ENCODE measurements around the gene OGG1.

- TF ChIP-seq, protein P1, sequence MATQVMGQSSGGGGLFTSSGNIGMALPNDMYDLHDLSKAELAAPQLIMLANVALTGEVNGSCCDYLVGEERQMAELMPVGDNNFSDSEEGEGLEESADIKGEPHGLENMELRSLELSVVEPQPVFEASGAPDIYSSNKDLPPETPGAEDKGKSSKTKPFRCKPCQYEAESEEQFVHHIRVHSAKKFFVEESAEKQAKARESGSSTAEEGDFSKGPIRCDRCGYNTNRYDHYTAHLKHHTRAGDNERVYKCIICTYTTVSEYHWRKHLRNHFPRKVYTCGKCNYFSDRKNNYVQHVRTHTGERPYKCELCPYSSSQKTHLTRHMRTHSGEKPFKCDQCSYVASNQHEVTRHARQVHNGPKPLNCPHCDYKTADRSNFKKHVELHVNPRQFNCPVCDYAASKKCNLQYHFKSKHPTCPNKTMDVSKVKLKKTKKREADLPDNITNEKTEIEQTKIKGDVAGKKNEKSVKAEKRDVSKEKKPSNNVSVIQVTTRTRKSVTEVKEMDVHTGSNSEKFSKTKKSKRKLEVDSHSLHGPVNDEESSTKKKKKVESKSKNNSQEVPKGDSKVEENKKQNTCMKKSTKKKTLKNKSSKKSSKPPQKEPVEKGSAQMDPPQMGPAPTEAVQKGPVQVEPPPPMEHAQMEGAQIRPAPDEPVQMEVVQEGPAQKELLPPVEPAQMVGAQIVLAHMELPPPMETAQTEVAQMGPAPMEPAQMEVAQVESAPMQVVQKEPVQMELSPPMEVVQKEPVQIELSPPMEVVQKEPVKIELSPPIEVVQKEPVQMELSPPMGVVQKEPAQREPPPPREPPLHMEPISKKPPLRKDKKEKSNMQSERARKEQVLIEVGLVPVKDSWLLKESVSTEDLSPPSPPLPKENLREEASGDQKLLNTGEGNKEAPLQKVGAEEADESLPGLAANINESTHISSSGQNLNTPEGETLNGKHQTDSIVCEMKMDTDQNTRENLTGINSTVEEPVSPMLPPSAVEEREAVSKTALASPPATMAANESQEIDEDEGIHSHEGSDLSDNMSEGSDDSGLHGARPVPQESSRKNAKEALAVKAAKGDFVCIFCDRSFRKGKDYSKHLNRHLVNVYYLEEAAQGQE (IDR thresholded peaks at IDR 0.05; ENCODE audit: insufficient read depth in 1 of 2, low read depth in 2 of 2, low read length in 2 of 2): no peak
- no peak for TF ChIP-seq POLR2AphosphoS5 (IDR thresholded peaks at IDR 0.05; ENCODE audit: low read depth, low read length)
- TF ChIP-seq TAF1 (IDR thresholded peaks at IDR 0.05; ENCODE audit: borderline replicate concordance, insufficient read depth, low read length): no peak
- no peak for TF ChIP-seq FOXP2 (optimal IDR thresholded peaks at IDR 0.05; ENCODE audit: borderline replicate concordance, extremely low read depth, extremely low read length, insufficient read depth)
- no peak for TF ChIP-seq SIN3A (IDR thresholded peaks at IDR 0.05; ENCODE audit: borderline replicate concordance, insufficient read depth, low read length)
Observed at GRCh38 chr3:9797196-9797945, 47.6 kb downstream of the OGG1 start.
